HG02571 (cell line): ENCODE results near the gene SEL1L3.

Experiments
- ATAC-seq: cut with Tn5 transposase; IDR thresholded peaks from one replicate; pipeline ENCODE4 v1.9.1; 2021; ENCODE audit warnings: mild to moderate bottlenecking, moderate library complexity; ENCODE audit not compliant: unreplicated experiment

Gene SEL1L3

DNA sequence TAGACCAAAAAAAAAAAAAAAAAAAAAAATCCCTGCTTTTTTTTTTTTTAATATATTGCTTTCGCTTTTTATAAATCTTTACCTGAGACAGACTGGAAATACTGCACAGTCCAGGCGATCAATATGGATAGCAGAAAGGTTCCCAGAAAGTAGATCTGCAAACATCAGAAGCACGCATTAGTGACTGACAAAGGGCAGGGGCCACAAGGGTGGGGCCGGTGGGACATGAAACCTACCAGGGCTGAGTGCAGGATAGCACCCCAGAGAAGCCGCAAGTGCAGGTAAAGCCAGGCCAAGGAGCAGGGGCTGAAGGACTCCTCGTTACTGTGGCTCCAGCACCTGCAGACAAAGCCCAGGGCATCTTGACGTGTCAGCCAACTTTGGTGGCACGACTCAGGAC, 105.3 kb downstream of the SEL1L3 start:
- no peak for ATAC-seq

- ATAC-seq = no peak
Measured at GRCh38 chr4:25756503-25756902, 106.3 kb downstream of the SEL1L3 start.

DNA sequence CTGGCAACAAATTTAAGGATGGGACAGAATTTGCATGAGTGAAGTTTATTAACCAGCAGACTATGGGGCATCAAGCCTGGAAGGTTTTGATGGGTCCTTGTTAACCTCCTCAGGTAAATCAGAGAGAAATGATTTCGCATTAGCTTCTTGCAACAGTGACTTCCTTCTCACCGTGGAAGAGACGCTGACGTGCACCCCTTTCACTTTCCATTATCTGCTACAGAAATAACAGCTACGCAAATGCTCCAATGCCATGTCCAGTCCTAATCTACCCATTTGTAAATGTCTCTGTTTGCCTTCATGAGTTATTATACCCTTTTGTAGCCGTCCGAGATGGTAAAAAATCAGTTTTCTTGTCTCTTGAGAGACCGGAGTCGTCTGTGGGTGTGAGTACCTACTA, 106.9 kb downstream of the SEL1L3 start:
- no peak for ATAC-seq

DNA sequence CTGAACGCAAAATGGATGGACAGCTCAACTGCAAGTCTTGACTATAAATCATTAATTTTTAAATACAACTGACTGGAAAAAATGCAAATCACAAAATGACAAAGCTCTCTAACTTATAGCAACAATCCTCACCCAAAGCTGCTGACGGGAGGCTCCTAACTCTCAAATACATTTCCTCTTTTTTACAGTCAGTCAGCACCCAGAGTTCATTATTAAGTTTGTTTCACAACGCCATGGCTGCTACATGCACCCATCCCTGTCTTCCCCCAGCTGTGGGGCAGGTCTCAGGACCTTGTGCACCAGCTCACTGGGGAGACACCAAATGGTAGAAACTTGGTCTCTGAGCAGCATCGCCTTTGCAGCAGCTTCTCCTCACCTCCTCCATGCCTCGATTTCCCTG, 109.5 kb downstream of the SEL1L3 start:
- no peak for ATAC-seq

GRCh38 chr4:25750874-25751273, 111.9 kb downstream of the SEL1L3 start:
- ATAC-seq = no peak

GRCh38 chr4:25749150-25749794, 113.5 kb downstream of the SEL1L3 start:
- ATAC-seq = no peak

GRCh38 chr4:25743971-25744370, 118.8 kb downstream of the SEL1L3 start:
- ATAC-seq = no peak

DNA sequence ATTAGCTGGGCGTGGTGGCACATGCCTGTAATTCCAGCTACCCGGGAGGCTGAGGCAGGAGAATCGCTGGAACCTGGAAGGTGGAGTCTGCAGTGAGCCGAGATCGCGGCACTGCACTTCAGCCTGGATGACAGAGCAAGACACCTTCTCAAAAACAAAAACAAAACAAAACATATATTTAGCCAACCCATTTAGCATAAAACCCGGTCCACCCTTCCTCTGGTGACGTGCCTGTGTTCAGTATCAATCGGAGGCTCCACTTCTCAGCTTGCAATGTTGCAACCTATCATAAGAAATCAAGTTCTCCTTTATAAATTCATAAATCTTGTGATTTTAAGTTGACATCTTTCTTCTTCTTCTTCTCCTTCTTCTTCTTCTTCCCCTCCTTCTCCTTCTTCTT, 133.2 kb downstream of the SEL1L3 start:
- no peak for ATAC-seq

- no peak for ATAC-seq
Measured at GRCh38 chr4:25728886-25729285, 133.9 kb downstream of the SEL1L3 start.

- peak; percentile 71 for ATAC-seq
Measured at GRCh38 chr4:25727711-25728493, 134.9 kb downstream of the SEL1L3 start.

DNA sequence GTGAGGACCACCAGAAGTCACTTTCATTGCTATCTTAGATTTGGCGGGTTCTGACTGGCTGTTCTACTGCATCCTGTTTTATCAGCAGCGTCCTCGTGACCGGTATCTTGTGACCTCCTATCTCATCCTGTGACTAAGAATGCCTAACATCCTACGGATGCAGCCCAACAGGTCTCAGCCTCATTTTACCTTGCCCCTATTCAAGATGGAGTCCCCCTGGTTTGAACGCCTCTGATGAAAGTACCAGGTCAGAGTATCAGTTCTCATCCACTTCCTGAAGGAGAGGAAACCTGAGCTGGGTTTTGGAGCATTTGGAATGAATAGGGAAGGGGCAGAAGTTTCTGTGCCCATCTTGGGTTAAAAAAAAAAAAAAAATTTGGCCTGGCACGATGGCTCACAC, 136.9 kb downstream of the SEL1L3 start:
- ATAC-seq = no peak

GRCh38 chr4:25723409-25723808, 139.4 kb downstream of the SEL1L3 start:
- no peak for ATAC-seq

DNA sequence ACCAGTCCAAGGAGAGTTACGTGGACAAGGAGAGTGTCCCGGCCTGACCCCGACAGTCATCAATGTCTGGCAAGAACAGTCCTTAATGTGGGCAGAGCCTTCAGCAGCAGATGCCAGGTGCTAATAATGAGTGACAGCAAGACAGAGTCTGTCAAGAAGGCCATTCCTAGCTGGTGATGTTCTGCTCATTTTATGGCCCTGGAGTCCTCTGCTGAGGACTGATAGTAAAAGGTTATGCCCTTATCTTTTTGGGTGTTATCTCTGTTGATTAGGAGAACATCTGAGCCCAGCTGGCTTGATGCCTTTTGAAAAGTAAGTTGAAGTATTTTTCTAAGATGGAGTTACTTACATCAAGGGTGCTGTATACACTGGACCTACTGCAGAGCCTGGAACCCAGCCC, 139.8 kb downstream of the SEL1L3 start:
- ATAC-seq = no peak

DNA sequence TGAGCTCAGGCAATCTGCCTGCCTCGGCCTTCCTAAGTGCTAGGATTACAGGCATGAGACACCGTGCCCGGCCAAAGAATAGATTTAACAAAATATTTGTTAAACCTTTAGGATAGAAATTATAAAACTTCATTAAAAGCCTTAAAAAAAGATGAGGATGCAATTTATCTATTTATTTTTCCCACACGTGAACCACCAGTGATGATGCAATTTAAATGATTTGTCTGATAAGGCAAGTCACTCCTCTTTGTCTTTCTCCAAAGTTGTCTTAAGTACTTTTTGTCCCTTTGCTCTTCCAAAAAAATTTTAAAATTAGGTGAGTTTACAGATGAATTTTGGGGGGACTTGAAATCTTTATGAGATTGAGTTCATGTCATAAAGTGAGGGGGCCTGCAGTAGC, 149.0 kb downstream of the SEL1L3 start:
- no peak for ATAC-seq

DNA sequence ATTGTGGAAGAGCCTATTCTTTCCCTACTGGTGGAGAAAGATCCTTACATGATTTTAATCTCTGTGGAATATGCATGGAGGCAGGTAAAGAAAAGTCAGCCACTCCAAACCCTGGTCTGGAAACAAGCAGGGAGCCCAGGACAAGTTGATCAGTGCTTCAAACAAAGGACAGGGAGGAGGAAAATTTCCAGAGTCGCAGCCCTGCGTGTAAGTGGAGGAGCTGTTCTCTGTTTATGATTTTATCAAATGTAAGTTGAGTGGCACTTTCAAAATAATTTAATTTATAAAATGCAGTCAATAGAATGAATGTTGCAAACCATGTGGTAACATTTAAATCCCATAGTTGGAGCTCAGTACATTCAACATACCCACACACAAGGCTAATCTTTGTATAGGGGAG, 150.2 kb downstream of the SEL1L3 start:
- ATAC-seq = no peak

DNA sequence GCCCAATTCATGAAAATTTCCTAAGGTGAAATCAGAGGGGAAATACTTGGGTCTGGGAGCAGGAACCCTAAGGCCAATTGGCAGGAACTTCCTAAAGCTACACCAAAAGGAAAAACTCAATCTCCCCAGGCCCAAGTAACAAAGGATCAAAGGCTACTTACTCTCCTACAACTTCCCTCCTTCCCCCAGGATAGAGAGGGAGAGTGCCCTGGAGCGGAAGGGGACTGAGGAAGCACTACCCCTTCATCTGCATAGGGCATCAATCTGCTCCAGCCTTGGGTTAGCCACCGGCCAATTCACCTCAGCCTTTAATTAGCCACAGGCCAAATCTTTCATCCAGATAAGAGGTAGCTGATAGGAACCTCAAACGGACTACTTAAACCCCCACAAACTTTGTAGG, 152.2 kb downstream of the SEL1L3 start:
- ATAC-seq = no peak

- ATAC-seq = no peak
Measured at GRCh38 chr4:25704516-25704915, 158.3 kb downstream of the SEL1L3 start.

GRCh38 chr4:25703731-25704388, 158.9 kb downstream of the SEL1L3 start:
- ATAC-seq = no peak

DNA sequence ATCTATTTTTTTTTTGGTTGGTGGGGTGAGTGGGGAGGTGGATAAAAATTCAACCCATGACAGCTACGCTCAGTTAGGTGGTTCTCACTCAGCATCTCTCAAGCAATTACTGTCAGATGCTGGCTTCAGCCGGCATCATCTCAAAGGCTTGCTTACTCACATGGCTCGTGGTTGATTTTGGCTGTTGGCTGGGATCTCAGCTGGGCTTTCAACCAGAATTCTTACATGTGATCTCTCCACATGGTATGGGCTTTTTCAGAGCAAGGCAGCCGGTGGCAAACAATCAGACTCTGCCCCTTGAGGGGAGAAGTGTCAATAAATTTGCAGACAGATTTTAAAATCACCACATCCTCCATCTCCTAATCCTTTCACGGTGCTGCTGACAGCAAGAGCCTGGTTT, 159.9 kb downstream of the SEL1L3 start:
- no peak for ATAC-seq

DNA sequence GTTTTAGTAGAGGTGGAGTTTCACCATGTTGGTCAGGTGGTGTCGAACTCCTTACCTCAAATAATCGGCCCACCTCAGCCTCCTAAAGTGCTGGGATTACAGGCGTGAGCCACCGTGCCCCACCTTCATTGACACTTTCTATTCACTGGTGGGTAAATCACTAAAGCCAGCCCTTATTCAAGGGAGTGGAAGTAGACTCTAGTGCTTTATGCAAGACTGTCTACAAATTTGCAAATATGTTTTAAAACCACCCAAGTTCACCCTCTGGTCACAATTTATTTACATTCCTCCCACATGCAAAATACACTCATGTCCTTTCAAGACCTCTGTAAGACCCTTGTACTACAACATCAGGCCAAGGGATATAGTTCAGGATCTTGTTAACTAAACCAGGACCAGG, 162.1 kb downstream of the SEL1L3 start:
- ATAC-seq = no peak

- ATAC-seq = no peak
Measured at GRCh38 chr4:25697516-25697915, 165.3 kb downstream of the SEL1L3 start.
